ENCODE measurements around the gene PECR.
"Not testable (repeated sequence)": the region's sequence is repeated elsewhere in the genome, so short reads cannot be mapped to it uniquely, and the experiment has no call there.

Gene PECR

GRCh38 chr2:216029416-216030129 lies 52.0 kb downstream of the PECR start:
- DNase-seq (ENCODE audit: low read depth), result no peak

GRCh38 chr2:216024779-216025336 lies 56.8 kb downstream of the PECR start:
- no peak for DNase-seq (ENCODE audit: low read depth)

GRCh38 chr2:216023055-216023648 lies 58.5 kb downstream of the PECR start:
- DNase-seq (ENCODE audit: low read depth), result no peak

- no peak for DNase-seq (ENCODE audit: low read depth)
Observed at GRCh38 chr2:216021768-216022565, 59.6 kb downstream of the PECR start.

- DNase-seq (ENCODE audit: low read depth), result no peak
Observed at GRCh38 chr2:216018709-216019108, 62.9 kb downstream of the PECR start.

GRCh38 chr2:216017365-216017764 lies 64.2 kb downstream of the PECR start:
- no peak for DNase-seq (ENCODE audit: low read depth)

GRCh38 chr2:216016581-216016980 lies 65.0 kb downstream of the PECR start:
- DNase-seq (ENCODE audit: low read depth), result no peak

GRCh38 chr2:216015722-216016464 lies 65.7 kb downstream of the PECR start:
- DNase-seq (ENCODE audit: low read depth), result no peak

- DNase-seq (ENCODE audit: low read depth), result no peak
Observed at GRCh38 chr2:216014986-216015385, 66.6 kb downstream of the PECR start.

- no peak for DNase-seq (ENCODE audit: low read depth)
Observed at GRCh38 chr2:216014006-216014405, 67.6 kb downstream of the PECR start.

GRCh38 chr2:216013080-216013909 lies 68.3 kb downstream of the PECR start, which contains the start of gene MREG:
TSS of gene MREG (minus strand) at chr2:216013551. CDS start at chr2:216013327, 224 bp downstream.
- DNase-seq (ENCODE audit: low read depth), result no peak

- no peak for DNase-seq (ENCODE audit: low read depth)
Observed at GRCh38 chr2:216012830-216013079, 68.9 kb downstream of the PECR start.

- no peak for DNase-seq (ENCODE audit: low read depth)
Observed at GRCh38 chr2:216012133-216012829, 69.3 kb downstream of the PECR start.

- DNase-seq (ENCODE audit: low read depth), result not testable (repeated sequence)
Observed at GRCh38 chr2:216009215-216009614, 72.4 kb downstream of the PECR start.

- DNase-seq (ENCODE audit: low read depth), result no peak
Observed at GRCh38 chr2:216008387-216008786, 73.2 kb downstream of the PECR start.

- no peak for DNase-seq (ENCODE audit: low read depth)
Observed at GRCh38 chr2:216006164-216006663, 75.4 kb downstream of the PECR start.

- DNase-seq (ENCODE audit: low read depth), result no peak
Observed at GRCh38 chr2:216004697-216005283, 76.8 kb downstream of the PECR start.

GRCh38 chr2:216003876-216004696 lies 77.5 kb downstream of the PECR start:
- DNase-seq (ENCODE audit: low read depth), result no peak

- DNase-seq (ENCODE audit: low read depth), result no peak
Observed at GRCh38 chr2:216002693-216003092, 78.9 kb downstream of the PECR start.
